Endothelial cell of hepatic sinusoid (primary cell): ENCODE measurements around the gene RPL9.
"Not testable (repeated sequence)": the region's sequence is repeated elsewhere in the genome, so short reads cannot be mapped to it uniquely, and the experiment has no call there.

Experiments used
- in situ Hi-C: cut with HindIII; loops from 2 replicates; pipeline ENCODE4 v1.10.0; 2017; ENCODE audit warnings: low sequenced_read_pairs

The RPL9 gene

GRCh38 chr4:39467464-39467863 lies 8.7 kb upstream of the RPL9 start:
- in situ Hi-C loops: no loop called here

GRCh38 chr4:39466747-39467146 lies 8.0 kb upstream of the RPL9 start:
- in situ Hi-C loops: no loop called here

- in situ Hi-C loops: no loop called here
Measured at GRCh38 chr4:39464886-39465501, 6.3 kb upstream of the RPL9 start.

- in situ Hi-C loops: not testable (repeated sequence)
Measured at GRCh38 chr4:39458161-39458504, 589 bp downstream of the RPL9 start.

- in situ Hi-C loops: no loop called here
Measured at GRCh38 chr4:39456946-39457763, 1.6 kb downstream of the RPL9 start.

GRCh38 chr4:39455486-39455885 lies 3.2 kb downstream of the RPL9 start:
- in situ Hi-C loops: no loop called here

GRCh38 chr4:39453738-39454137 lies 5.0 kb downstream of the RPL9 start:
- in situ Hi-C loops: no loop called here

- in situ Hi-C loops: no loop called here
Measured at GRCh38 chr4:39452860-39453587, 5.7 kb downstream of the RPL9 start.

- in situ Hi-C loops: no loop called here
Measured at GRCh38 chr4:39452153-39452859, 6.4 kb downstream of the RPL9 start.

- in situ Hi-C loops: no loop called here
Measured at GRCh38 chr4:39451423-39452023, 7.2 kb downstream of the RPL9 start.

GRCh38 chr4:39450618-39451017 lies 8.1 kb downstream of the RPL9 start:
- in situ Hi-C loops: no loop called here

- in situ Hi-C loops: no loop called here
Measured at GRCh38 chr4:39446842-39447573, 11.7 kb downstream of the RPL9 start.

- in situ Hi-C loops: no loop called here
Measured at GRCh38 chr4:39446483-39446841, 12.3 kb downstream of the RPL9 start.

- in situ Hi-C loops: no loop called here
Measured at GRCh38 chr4:39442998-39443397, 15.7 kb downstream of the RPL9 start.

GRCh38 chr4:39441593-39441992 lies 17.1 kb downstream of the RPL9 start:
- in situ Hi-C loops: no loop called here

- in situ Hi-C loops: no loop called here
Measured at GRCh38 chr4:39435659-39436563, 22.8 kb downstream of the RPL9 start.

- in situ Hi-C loops: no loop called here
Measured at GRCh38 chr4:39433878-39434492, 24.7 kb downstream of the RPL9 start.

GRCh38 chr4:39429476-39430334 lies 29.0 kb downstream of the RPL9 start:
- in situ Hi-C loops: no loop called here
